IMR-90 (cell line): Measurements from ENCODE around the gene TRAK2. TPM values are rescaled to one million over a fixed set of nuclear protein-coding genes. Genes with fewer than 3 reads are reported as not detected.

ENCODE experiments used
- ATAC-seq: fragments of 200-7000 bp; cut with Tn5 transposase; 2 replicates; pipeline ENCODE4 v1.9.1; 2020; ENCODE audit warnings: low read depth, mild to moderate bottlenecking, moderate library complexity
- BruUV-seq: library from RNA; stranded (reverse); fragments of 400-500 nt; replicated peaks from 2 replicates; lab custom pipeline; 2021; lab: Mats Ljungman, UMichigan
- CTCF ChIA-PET: fragments of 300-600 bp; formaldehyde crosslinking; extraction: SDS; loops from one replicate; lab custom pipeline; 2021; ENCODE audit warnings: antibody characterized with exemption; lab: Yijun Ruan, JAX
- POLR2A ChIA-PET: fragments of 300-600 bp; sonication (Branson Sonifier 250); formaldehyde crosslinking; loops from one replicate; lab custom pipeline; 2022; ENCODE audit warnings: antibody characterized with exemption; ENCODE audit not compliant: unreplicated experiment; lab: Charles Lee
- DNase-seq: peaks from one replicate; pipeline ENCODE4 v3.0.0; 2013
- H2AFZ ChIP-seq: replicated peaks from 2 replicates; pipeline ENCODE3; 2013; ENCODE audit warnings: low read length, mild to moderate bottlenecking; ENCODE audit not compliant: poor library complexity
- H2AK5ac ChIP-seq: 2 replicates; pipeline ENCODE4 v1.6.1; 2013; ENCODE audit warnings: low read depth, low read length, inconsistent platforms
- H2AK9ac ChIP-seq: replicated peaks from 2 replicates; pipeline ENCODE3; 2013; ENCODE audit warnings: mild to moderate bottlenecking, low read depth, low read length, moderate library complexity; ENCODE audit not compliant: poor library complexity
- H2BK120ac ChIP-seq: 2 replicates; pipeline ENCODE4 v1.6.1; 2013; ENCODE audit warnings: low read depth, low read length, inconsistent platforms
- H2BK15ac ChIP-seq: 3 replicates; pipeline ENCODE4 v1.6.1; 2013; ENCODE audit warnings: low read depth, low read length, inconsistent platforms
- H2BK20ac ChIP-seq: 2 replicates; pipeline ENCODE4 v1.6.1; 2013; ENCODE audit warnings: low read depth, mild to moderate bottlenecking, inconsistent platforms, low read length, moderate library complexity
- H2BK5ac ChIP-seq: 2 replicates; pipeline ENCODE4 v1.6.1; 2013; ENCODE audit warnings: mild to moderate bottlenecking, low read depth, low read length, inconsistent platforms; ENCODE audit not compliant: poor library complexity, severe bottlenecking
- H3K14ac ChIP-seq: replicated peaks from 2 replicates; pipeline ENCODE4 v1.6.1; 2013; ENCODE audit warnings: low read depth, low read length, inconsistent platforms
- H3K18ac ChIP-seq: 2 replicates; pipeline ENCODE4 v1.6.1; 2013; ENCODE audit warnings: low read depth, low read length, control low read depth
- H3K23ac ChIP-seq: 2 replicates; pipeline ENCODE4 v1.6.1; 2013; ENCODE audit warnings: low read depth, low read length, inconsistent platforms
- H3K27ac ChIP-seq: 2 replicates; pipeline ENCODE4 v1.5.1; 2013; ENCODE audit warnings: mild to moderate bottlenecking, control low read depth, low read length; ENCODE audit not compliant: insufficient read depth
- H3K27me3 ChIP-seq: 2 replicates; pipeline ENCODE4 v1.6.1; 2013; ENCODE audit warnings: low read length; ENCODE audit not compliant: control insufficient read depth, insufficient read depth
- H3K36me3 ChIP-seq: 2 replicates; pipeline ENCODE4 v1.6.1; 2013; ENCODE audit warnings: low read length, mixed read lengths; ENCODE audit not compliant: control insufficient read depth, insufficient read depth
- H3K4ac ChIP-seq: 2 replicates; pipeline ENCODE4 v1.6.1; 2013; ENCODE audit warnings: low read depth, low read length, inconsistent platforms
- H3K4me1 ChIP-seq: 2 replicates; pipeline ENCODE4 v1.6.1; 2013; ENCODE audit warnings: low read length, mixed read lengths; ENCODE audit not compliant: control insufficient read depth, insufficient read depth
- H3K4me2 ChIP-seq: 2 replicates; pipeline ENCODE4 v1.6.1; 2013; ENCODE audit warnings: low read depth, mild to moderate bottlenecking, control low read depth, low read length, moderate library complexity
- H3K4me3 ChIP-seq: 2 replicates; pipeline ENCODE4 v1.5.1; 2013; ENCODE audit warnings: low read depth, mild to moderate bottlenecking, control low read depth, low read length, moderate library complexity; ENCODE audit not compliant: insufficient read depth
- H3K56ac ChIP-seq: 2 replicates; pipeline ENCODE4 v1.6.1; 2013; ENCODE audit warnings: low read length, inconsistent platforms; ENCODE audit not compliant: insufficient read depth; ENCODE audit errors: extremely low read depth
- H3K79me1 ChIP-seq, 2 experiments: 2 replicates each; pipeline ENCODE4 v1.6.1; 2013; ENCODE audit warnings: low read length in 2 of 2, inconsistent platforms in 1 of 2, low read depth in 1 of 2
- H3K9ac ChIP-seq: 2 replicates; pipeline ENCODE4 v1.6.1; 2013; ENCODE audit warnings: low read depth, low read length, control low read depth
- H3K9me1 ChIP-seq: 2 replicates; pipeline ENCODE4 v1.6.1; 2013; ENCODE audit warnings: low read length, inconsistent platforms; ENCODE audit not compliant: insufficient read depth
- H3K9me3 ChIP-seq: 2 replicates; pipeline ENCODE4 v1.6.1; 2013; ENCODE audit warnings: low read length; ENCODE audit not compliant: control insufficient read depth, insufficient read depth
- H4K20me1 ChIP-seq: 2 replicates; pipeline ENCODE4 v1.6.1; 2013; ENCODE audit warnings: low read length, inconsistent platforms; ENCODE audit not compliant: insufficient read depth
- H4K5ac ChIP-seq: 2 replicates; pipeline ENCODE4 v1.6.1; 2013; ENCODE audit warnings: mild to moderate bottlenecking, low read depth, low read length, control low read depth
- H4K8ac ChIP-seq, 2 experiments: 2 replicates each; pipeline ENCODE4 v1.6.1; 2013; ENCODE audit warnings: low read depth in 2 of 2, low read length in 2 of 2, control low read depth in 1 of 2, inconsistent platforms in 1 of 2
- H4K91ac ChIP-seq: 2 replicates; pipeline ENCODE4 v1.6.1; 2013; ENCODE audit warnings: low read depth, low read length, inconsistent platforms; ENCODE audit not compliant: insufficient read depth
- BHLHE40 ChIP-seq: fragments of 150-350 bp; IDR thresholded peaks from 2 replicates; pipeline ENCODE4 v1.6.1; 2016; ENCODE audit warnings: mild to moderate bottlenecking, low read depth, low read length
- CHD1 ChIP-seq: IDR thresholded peaks from 2 replicates; pipeline ENCODE4 v1.6.1; 2012; ENCODE audit warnings: low read depth, low read length, improper control_type of control experiment
- MAFK ChIP-seq: IDR thresholded peaks from 2 replicates; pipeline ENCODE4 v1.6.1; 2012; ENCODE audit warnings: low read depth, low read length, improper control_type of control experiment
- NFE2L2 ChIP-seq: fragments of 150-350 bp; IDR thresholded peaks from 2 replicates; pipeline ENCODE4 v1.6.1; 2016; ENCODE audit warnings: low read depth, mild to moderate bottlenecking, low read length
- RAD21 ChIP-seq: IDR thresholded peaks from 2 replicates; pipeline ENCODE4 v1.6.1; 2012; ENCODE audit warnings: low read length, improper control_type of control experiment
- RFX5 ChIP-seq: IDR thresholded peaks from 2 replicates; pipeline ENCODE4 v1.8.0; 2012; ENCODE audit warnings: low read depth, mild to moderate bottlenecking, low read length, moderate library complexity
- USF2 ChIP-seq: fragments of 150-350 bp; IDR thresholded peaks from 2 replicates; pipeline ENCODE4 v1.6.1; 2017; ENCODE audit warnings: mild to moderate bottlenecking, antibody characterized with exemption, low read length, low read depth
- WGBS, 2 experiments: methylation state at CpG; one replicate each; pipeline versions ENCODE4 v1.1.5 to v1.1.7; 2013; ENCODE audit warnings: missing lambda C conversion rate in 2 of 2; ENCODE audit not compliant: insufficient read length in 1 of 2; ENCODE audit errors: extremely low coverage in 2 of 2; 5-methylcytosine and 5-hydroxymethylcytosine counted together
- dilution Hi-C: fragments of 300-500 bp; cut with HindIII; formaldehyde crosslinking; loops from one replicate; pipeline ENCODE4 v1.14.3; 2018; ENCODE audit warnings: low sequenced_read_pairs; ENCODE audit not compliant: unreplicated experiment
- in situ Hi-C: fragments of 300-500 bp; cut with MboI; formaldehyde crosslinking; loops from 3 replicates; pipeline ENCODE4 v1.14.3; 2019; ENCODE audit warnings: low sequenced_read_pairs, inconsistent platforms, mixed read lengths
- intact Hi-C: fragments of 100-400 bp; cut with micrococcal nuclease; formaldehyde crosslinking; loops from 2 replicates; pipeline ENCODE4 v1.10.0; 2022
- polyA plus RNA-seq, 3 experiments: library from polyadenylated mRNA; depleted of rRNA; stranded (reverse); fragments of >200 nt; gene quantifications; 2 replicates each; pipeline ENCODE4 v1.2.3, GENCODE V29; 2012; ENCODE audit warnings: low replicate concordance in 1 of 3
- total RNA-seq: library from RNA; depleted of rRNA; stranded (reverse); fragments of >200 nt; gene quantifications from 2 replicates; pipeline ENCODE4 v1.2.3, GENCODE V29; 2012

Gene TRAK2
- total and polyA plus RNA-seq, 2 of the 4 experiments (the other 2 are of a cell fraction), result 13.1 to 65.4 TPM

GRCh38 chr2:201452058-201452921, 1.0 kb upstream of the TRAK2 start:
- BruUV-seq, result no TSS peak
- H3K27me3 ChIP-seq, result no peaks in the 10 kb centered on the region
- H2AK9ac ChIP-seq, result peak overlapping the region; percentile 22
- H2BK120ac ChIP-seq, result no peak overlapping the region; the same call in 1 of the 2 replicates
- CTCF ChIA-PET, result interaction anchor here (0.8 to 1.5 kb wide), 2 partner anchors 14 to 220 kb away, joined by 4 to 5 read pairs; no protein-coding TSS in a partner anchor
- H4K20me1 ChIP-seq, result 0 out of 2 replicates have a peak, but pooled peaks cover 3% of the 10 kb centered on the region
- H3K9me3 ChIP-seq, result no peaks in the 10 kb centered on the region
- intact Hi-C loops (loop anchor here (1.0 to 5.0 kb wide), 3 partner anchors 167 to 245 kb away; partner anchors contain the start of gene MPP4), dilution Hi-C loops (no loop called here), in situ Hi-C loops (no loop called here)
- H4K5ac ChIP-seq, result peak overlapping the region; percentile 27
- H3K14ac ChIP-seq, result peak overlapping the region; percentile 35
- 9% methylated on average over 19 of the region's 49 CpGs; no CpG with 5 or more reads in 1 of the 2 experiments for WGBS, 2 experiments
- H3K4me1 ChIP-seq, result peaks cover 2% of the 10 kb centered on the region; the same call in 1 of the 2 replicates
- peaks cover 27 to 48% of the 10 kb centered on the region in 2 experiments for H3K79me1 ChIP-seq
- H4K91ac ChIP-seq, result no peak overlapping the region
- peak overlapping the region; percentile 91 for H3K4me2 ChIP-seq
- H3K27ac ChIP-seq, result peak overlapping the region; percentile 51
- POLR2A ChIA-PET, result no interaction called here
- peak overlapping the region; percentile 60 for H2BK5ac ChIP-seq
- ATAC-seq (peak; percentile 47; the same call in 1 of the 2 replicates), DNase-seq (no peak)
- H3K9ac ChIP-seq, result peak overlapping the region; percentile 63
- H3K56ac ChIP-seq, result peak overlapping the region; percentile 30
- no peak overlapping the region for H2BK20ac ChIP-seq
- no peaks in the 10 kb centered on the region for H3K36me3 ChIP-seq
- H3K4me3 ChIP-seq, result peak overlapping the region; percentile 82
- peak overlapping the region; percentile 41 to 48; a peak in 3 of 4 replicates for H4K8ac ChIP-seq
- peak overlapping the region; percentile 70; the same call in 1 of the 2 replicates for H3K23ac ChIP-seq
- no peaks in the 10 kb centered on the region for H3K9me1 ChIP-seq
- peak overlapping the region; percentile 7 for H3K4ac ChIP-seq
- H2AK5ac ChIP-seq, result peak overlapping the region; percentile 5; the same call in 1 of the 2 replicates
- H2BK15ac ChIP-seq, result no peak overlapping the region
- peak overlapping the region; percentile 98 for H2AFZ ChIP-seq
- TF ChIP-seq RFX5, result no peak
- TF ChIP-seq USF2, result no peak
- no peak for TF ChIP-seq MAFK
- no peak for TF ChIP-seq CHD1
- TF ChIP-seq RAD21, result no peak
- TF ChIP-seq BHLHE40, result no peak
- TF ChIP-seq NFE2L2, result no peak
- 0 out of 2 replicates have a peak overlapping the region, but pooled peaks have one; percentile 9 for H3K18ac ChIP-seq
